ENCODE measurements around the gene UCP2.

The UCP2 gene

DNA sequence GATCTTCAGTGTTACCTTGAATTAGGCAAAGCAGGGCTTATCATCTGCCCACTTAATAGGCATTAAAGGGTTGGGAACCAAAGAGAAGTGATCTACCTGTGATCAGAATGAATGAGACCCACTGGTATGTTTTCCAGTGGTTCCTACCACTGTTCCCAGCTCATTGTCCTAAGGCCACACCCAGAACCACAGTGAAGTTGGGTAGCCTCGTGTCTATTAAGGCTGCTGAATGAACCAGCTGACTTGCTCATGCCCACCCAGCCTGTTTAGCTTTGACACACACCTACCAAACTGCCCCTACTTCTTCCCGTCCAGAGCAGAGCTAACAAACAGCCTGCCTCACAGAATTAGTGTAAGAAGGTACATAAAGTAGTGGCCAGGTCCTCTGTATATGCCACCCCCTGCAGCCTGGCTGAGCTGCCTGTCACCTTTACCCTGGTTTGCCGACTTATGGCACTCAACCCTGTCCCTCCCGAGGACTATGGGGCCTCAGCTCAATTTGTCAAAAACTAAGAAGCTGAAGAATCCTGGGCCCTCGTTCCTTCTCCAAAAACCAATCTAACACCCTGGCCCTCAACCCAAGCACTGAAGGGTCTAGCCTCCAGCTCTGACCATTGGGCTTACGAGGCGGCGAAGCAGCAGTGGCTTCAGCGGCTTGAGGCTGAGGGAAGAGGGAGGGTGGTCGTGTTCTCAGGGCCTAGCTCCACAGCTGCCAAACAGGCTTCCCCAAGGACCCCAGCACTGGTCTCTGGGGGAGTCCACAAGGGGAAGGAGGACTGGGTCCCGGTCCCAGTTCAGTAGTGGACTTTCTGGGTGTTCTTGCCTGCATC is 9.8 kb downstream of the UCP2 start:
- FAIRE-seq (no peak), DNase-seq (ENCODE audit: insufficient read length, low spot score) (no peak)
- TF ChIP-seq, protein P1, sequence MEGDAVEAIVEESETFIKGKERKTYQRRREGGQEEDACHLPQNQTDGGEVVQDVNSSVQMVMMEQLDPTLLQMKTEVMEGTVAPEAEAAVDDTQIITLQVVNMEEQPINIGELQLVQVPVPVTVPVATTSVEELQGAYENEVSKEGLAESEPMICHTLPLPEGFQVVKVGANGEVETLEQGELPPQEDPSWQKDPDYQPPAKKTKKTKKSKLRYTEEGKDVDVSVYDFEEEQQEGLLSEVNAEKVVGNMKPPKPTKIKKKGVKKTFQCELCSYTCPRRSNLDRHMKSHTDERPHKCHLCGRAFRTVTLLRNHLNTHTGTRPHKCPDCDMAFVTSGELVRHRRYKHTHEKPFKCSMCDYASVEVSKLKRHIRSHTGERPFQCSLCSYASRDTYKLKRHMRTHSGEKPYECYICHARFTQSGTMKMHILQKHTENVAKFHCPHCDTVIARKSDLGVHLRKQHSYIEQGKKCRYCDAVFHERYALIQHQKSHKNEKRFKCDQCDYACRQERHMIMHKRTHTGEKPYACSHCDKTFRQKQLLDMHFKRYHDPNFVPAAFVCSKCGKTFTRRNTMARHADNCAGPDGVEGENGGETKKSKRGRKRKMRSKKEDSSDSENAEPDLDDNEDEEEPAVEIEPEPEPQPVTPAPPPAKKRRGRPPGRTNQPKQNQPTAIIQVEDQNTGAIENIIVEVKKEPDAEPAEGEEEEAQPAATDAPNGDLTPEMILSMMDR (IDR thresholded peaks at IDR 0.05; ENCODE audit: insufficient read depth, missing control alignments) = no peak

DNA sequence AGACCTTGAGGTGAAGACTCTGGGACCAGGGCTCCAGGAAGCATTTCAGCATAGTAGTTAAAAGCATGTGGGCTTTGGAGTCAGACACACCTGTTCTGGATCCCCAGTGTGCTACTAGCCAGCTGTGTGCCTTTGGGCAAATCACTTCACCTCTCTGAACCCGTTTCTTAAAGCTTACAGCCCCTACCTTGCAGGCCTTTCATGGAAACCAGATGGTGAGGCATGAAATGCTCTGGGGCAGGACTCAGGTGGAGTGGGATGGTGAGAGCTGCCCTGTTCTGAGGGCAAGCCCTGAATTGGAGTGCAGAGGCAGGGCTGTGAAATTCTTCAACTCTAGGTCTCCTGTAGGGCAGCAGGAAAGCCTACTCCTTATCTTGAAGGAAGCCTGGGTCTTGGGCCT is 10.5 kb downstream of the UCP2 start:
- DNase-seq (ENCODE audit: insufficient read length, low spot score) (no peak), FAIRE-seq (no peak)
- TF ChIP-seq, protein P1 (IDR thresholded peaks at IDR 0.05; ENCODE audit: insufficient read depth, missing control alignments) = no peak

DNA sequence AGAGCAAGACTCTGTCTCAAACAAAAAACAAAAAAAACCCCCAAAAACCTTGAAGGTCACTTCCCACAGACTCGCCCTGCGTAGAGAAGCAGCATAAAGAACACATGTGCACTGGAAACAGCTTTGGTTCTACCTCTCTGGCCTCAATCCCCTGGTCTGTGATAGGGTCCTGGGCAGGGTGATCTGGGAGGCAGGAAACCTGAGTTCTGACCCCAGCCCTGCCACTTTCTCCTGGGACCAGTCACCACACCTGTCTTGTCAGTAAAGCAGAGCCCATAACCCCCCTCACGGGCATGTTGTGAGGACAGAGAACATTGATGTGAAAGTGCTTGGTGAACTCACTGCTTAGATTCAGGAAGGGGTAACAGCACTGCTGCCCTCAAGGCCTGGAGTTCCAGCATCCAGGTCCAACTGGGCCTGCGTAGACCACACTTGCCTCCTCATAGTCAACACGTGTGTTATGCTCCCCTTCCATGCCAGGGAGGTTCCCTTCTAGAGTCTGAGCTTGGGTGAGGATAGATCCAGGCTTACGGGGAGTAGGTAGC is 11.4 kb downstream of the UCP2 start:
- DNase-seq (ENCODE audit: insufficient read length, low spot score) = no peak
- FAIRE-seq = no peak
- TF ChIP-seq, protein P1 (IDR thresholded peaks at IDR 0.05; ENCODE audit: insufficient read depth, missing control alignments) = no peak

DNA sequence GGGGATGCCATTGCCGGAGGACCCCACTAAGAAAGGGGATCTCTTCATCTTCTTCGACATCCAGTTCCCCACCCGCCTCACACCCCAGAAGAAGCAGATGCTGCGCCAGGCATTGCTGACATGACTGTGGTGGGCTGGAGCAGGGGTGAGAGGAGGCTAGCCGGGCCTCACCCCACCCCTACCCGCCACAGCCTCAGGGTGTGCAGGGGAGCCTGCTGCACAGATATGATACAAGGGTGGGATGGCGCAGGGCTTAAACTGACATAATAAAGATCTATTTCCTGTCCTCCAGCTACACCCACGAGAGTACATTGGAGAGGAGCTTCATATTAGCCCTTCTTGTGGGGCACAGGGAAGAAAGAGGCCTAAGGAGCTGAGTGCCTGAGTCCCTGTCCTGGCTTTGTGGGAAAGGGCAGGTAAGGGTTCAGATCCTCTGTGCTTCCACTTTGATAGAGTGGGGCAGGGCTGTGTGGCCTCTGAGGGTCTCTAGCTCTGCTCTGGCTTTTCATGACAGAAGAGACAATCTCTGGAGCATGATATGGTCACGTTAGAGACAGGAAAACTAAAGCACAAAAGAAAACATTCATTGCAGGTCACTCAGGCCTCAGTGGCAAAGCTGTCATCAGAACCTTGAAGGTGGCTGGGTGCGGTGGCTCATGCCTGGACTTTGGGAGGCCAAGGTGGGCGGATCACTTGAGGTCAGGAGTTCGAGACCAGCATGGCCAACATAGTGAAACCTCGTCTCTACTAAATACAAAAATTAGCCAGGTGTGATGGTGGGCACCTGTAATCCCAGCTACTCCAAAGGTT is 12.4 kb downstream of the UCP2 start:
- FAIRE-seq = no peak
- TF ChIP-seq, protein P1 (IDR thresholded peaks at IDR 0.05; ENCODE audit: insufficient read depth, missing control alignments) = no peak
- DNase-seq (ENCODE audit: insufficient read length, low spot score) = no peak

DNA sequence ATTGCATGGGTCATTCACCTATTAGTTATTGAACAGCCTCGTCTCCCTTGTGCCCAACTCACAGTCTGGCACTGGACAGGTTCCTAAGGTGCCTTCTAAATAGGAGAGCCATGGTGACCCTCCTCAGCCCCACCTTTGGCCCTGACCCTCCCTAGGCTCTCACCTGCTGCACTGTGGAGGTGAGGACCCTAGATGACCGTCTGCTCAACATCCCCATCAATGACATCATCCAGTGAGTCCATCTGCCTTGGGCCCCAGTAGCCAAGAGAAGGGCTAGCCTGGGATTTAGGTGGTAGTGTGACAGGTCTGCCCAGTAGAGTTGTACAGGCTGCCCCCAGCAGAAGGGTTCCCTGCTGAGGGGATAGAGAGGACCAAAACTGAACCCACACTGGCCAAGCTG is 13.6 kb downstream of the UCP2 start:
- no peak for FAIRE-seq
- TF ChIP-seq, protein P1 (IDR thresholded peaks at IDR 0.05; ENCODE audit: insufficient read depth, missing control alignments) = no peak
- no peak for DNase-seq (ENCODE audit: insufficient read length, low spot score)

DNA sequence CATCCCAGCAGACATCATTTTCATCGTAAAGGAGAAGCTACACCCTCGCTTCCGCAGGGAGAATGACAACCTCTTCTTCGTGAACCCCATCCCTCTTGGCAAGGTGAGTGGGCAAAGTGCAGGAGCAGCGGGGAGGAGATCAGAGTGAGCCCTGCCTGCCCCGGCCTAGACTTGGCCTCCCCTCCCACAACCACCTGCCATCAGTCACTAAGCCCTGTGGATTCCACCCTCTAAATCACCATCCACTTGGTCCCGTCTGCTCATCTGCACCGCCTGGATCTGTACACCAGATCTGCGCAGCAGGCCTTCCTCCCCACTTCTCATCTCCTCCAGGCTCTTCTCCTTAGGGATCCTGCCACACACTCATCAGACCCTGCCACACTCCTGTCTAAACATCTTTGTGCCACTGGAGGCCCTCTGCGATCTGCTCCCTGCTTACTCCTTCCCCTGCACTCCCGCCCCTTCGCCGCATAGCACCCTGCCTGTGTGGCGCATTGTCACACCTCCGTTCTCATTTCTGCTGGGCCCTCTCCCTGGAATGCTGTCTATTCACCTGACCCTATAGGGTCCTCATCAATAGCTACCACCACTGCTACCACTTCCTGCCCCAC is 14.2 kb downstream of the UCP2 start:
- no peak for FAIRE-seq
- TF ChIP-seq, protein P1 (IDR thresholded peaks at IDR 0.05; ENCODE audit: insufficient read depth, missing control alignments) = no peak
- DNase-seq (ENCODE audit: insufficient read length, low spot score) = no peak

All from D721Med (cell line).